ENCODE measurements around the gene PLA2G2D.

PLA2G2D gene

GRCh38 chr1:20086800-20087199 lies 32.5 kb downstream of the PLA2G2D start:
- DNase-seq (ENCODE audit: low read depth), result no peak

DNA sequence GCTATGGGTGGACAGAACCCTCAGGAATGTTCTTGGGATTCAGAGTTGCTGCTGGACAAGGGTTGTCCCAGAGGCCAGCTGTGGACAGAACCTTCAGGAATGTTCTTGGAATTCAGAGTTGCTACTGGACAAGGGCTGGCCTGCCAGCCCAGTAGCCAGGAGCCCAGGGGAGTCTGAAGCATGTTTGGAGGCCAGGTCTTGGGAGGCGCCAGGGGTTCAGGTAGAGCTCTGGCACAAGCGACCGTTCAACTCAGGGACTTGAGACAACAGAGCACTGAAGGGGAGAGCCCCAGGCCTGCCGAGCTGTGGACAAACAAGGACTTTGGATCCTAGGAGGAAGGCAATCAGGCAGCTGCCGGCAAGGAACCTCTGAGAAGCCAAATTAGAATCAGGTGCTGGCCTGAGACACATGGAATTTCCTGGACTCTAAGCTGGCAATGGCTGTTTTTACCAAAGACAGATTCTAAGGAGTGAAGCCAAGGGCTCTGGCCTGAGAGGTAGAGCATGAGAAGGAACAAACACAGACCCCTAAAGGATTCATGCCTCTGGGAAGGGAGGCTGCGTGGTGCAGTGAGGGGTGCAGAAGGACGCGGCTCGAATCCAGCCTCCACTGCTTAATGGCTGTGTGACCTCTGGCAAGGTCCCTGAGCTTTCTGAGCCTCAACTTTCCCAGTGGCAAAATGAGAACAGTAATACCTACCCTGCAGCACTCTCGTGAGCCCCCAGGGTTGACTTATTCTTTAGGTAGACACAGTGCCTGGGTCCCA lies 36.0 kb downstream of the PLA2G2D start:
- no peak for DNase-seq (ENCODE audit: low read depth)

DNA sequence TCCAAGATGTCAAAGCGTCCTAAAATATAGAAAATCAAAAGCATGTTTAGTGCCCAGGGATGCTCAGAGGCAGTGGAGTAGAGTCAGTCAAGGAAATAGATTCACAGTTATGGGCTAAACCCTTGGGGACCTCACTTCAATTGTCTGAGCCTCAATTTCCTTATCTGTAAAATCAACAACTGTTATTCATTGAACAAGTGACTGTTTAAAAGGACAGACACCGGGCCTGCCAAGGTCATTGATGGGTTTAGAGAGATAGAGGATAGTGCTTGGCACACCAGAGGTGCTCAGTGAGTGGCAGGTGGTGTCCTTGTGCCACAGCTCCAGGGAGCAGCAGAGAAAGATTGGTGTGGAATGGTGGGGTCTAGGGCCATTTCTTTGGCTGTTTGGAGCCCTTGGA lies 36.6 kb downstream of the PLA2G2D start:
- DNase-seq (ENCODE audit: low read depth), result no peak

DNA sequence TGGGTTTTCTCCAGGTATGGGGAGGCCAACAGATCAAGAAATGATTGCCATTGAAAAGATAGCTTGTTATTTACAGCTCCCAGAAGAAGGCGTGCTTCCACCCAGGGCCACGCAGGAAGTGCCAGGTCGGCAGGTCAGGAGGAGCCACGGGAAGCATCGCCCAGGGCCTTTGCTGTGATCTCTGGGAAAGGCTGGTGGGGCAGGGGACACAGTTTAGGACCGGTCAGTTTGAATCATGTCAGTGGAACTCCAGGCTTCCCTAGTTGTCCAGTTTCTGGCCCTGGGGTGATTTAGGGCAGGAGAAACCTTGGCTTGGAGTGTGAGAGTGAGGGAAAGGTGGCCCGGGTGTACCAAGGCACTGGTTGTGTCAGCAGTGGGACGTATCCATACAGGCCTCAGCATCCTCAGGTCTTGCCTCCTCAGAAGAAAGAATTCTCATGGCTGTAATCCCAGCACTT lies 38.0 kb downstream of the PLA2G2D start:
- DNase-seq (ENCODE audit: low read depth), result no peak

DNA sequence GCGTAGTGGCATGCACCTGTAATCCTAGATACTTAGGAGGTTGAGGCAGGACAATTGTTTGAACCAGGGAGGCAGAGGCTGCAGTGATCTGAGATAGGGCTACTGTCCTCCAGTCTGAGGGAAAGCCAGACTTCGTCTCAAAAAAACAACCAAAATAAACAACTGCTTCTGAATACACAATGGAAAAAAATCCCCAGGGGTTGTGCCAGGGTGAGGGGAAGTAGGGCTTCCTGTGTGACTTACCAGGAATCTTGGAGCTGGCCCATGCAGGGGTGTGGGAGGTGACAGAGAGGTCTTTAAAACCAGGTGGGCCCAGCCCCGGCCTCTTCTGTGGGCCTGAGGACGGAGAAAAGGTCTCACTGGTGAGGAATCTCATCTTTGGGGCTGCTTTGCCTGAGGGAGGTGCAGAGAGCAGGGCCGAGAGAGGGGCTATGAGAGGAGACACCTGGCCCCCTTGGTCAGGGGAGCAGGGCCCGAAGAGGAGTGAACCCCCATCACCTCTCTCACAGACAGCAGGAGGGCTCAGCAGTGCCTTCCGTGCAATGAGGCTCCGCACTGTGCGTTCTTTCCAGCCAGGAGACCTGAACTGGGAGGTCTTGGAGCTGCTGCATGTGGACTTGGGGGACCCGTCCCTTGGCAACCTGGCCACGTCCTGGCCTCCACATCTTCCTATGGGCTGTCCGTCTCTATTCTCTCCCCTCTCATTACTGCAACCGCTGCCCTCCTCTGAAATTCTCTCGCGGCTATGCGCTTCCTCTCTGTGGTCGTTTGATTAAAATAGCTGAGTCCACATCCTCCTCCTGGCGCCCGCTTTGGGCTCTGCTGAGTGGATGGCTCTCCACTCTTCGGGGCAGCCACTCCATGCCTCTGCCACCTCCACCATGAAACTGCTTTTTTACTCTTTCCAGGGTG lies 38.6 kb downstream of the PLA2G2D start:
- DNase-seq (ENCODE audit: low read depth), result no peak

GRCh38 chr1:20079661-20080305 lies 39.6 kb downstream of the PLA2G2D start:
- DNase-seq (ENCODE audit: low read depth), result no peak

DNA sequence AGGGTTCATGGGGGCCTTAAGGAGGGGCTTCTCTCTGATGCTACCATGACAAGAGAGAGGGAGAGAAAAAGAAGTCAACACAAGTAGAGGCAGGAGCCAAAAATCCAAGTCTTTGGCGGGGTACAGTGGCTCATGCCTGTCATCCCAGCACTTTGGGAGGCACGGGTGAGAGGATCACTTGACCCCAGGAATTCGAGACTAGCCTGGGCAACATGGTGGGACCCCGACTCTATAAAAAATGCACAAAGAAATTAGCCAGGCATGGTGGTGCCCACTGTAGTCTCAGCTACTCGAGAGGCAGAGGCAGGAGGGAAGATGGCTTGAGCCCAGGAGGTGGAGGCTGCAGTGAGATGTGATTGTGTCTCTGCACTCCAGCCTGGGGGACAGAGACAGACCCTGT lies 40.6 kb downstream of the PLA2G2D start:
- no peak for DNase-seq (ENCODE audit: low read depth)

GRCh38 chr1:20078171-20078651 lies 41.1 kb downstream of the PLA2G2D start:
- DNase-seq (ENCODE audit: low read depth), result no peak

- DNase-seq (ENCODE audit: low read depth), result no peak
These were observed 42.5 kb downstream of the PLA2G2D start for GRCh38 chr1:20076710-20077461.

- DNase-seq (ENCODE audit: low read depth), result no peak
These were observed 43.1 kb downstream of the PLA2G2D start for GRCh38 chr1:20076223-20076622.

DNA sequence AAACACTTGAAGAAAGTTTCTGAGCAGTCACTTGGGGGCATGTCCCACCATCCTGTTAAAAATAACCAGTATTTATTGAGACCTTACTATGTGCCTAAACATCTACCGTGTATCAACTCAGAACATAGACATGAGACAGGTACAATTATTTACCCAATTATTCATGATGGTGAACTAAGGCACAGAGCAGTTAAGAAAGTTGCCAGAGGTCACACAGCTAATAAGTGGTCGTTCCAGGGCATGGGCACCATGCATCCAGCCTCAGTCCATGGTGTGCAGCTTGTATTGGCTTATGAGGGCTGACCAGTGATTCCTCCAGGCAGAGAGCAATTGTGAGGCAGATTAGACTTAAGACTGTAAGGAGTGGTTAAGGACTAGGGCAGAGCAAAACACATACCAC lies 44.0 kb downstream of the PLA2G2D start:
- no peak for DNase-seq (ENCODE audit: low read depth)

DNA sequence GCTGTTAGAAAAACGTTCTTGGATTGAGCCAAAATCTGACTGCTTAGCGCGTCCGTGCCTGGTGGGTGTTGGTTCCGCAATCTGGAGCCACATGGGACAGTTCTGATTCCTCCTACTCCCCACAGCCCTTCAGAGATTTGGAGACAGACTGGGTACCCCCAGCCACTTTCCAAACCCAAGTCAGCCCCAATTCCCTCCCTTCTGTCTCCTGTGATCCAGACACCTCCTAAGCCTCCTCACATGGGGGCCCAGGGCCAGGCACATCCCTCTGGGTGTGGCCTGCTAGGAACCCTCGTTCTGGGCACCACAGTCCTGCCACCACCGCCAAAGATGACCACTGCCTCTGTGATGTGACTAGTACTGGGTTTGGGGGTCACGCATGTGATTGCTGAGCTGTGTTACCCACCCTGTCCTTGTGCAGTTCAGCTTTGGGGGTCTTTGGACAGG lies 44.6 kb downstream of the PLA2G2D start:
- no peak for DNase-seq (ENCODE audit: low read depth)

DNA sequence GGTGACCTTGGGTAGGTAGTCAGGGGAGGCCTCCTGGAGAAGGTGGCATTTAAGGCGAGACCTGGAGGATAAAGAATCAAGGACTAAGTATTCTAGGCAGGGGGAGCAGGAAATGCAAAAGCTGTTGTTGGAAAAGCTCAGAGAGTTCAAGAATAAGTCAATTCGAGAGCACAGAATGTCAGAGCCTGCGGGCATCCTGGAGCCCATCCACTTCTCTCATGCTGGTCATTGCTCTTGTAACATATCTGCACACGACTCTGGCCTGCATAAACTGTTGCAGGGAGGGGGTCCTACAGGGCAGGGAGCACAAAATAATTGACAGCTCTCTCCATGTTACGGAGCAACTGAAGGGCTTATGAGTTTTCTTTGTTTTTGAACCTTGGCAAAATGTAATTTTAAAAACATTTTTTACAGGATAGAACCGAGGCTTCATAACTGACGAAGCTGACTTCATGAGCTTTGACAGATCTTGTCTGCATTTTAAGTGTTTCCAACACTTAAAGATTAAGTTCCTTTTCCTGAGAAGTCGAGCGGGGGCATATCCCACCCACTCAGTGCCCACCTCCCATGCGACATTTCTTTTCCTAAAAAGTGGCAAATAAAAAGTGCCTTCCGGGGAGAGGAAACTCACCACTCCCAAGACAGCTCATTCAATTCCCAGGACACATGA lies 45.1 kb downstream of the PLA2G2D start:
- no peak for DNase-seq (ENCODE audit: low read depth)

- DNase-seq (ENCODE audit: low read depth), result no peak
These were observed 46.1 kb downstream of the PLA2G2D start for GRCh38 chr1:20073256-20073655.

DNA sequence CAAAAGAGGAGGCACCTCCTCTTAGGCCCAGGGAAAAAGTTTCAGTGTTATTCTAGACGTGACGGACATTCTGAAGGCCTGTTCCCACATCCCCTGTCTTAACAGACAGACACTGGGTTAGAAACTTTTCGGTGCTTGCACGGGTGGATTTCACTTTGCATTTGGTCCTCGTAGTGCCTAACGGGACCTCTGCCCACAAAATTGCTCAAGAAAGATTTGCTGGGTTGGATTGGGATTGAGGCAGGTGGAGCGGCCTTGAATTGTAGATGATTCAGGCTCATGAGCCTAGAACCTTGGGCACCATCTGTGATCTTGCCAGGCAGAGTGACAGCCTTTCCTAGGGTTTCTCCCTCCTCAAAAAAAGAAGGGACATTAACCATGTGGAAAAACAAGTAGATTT lies 46.6 kb downstream of the PLA2G2D start:
- DNase-seq (ENCODE audit: low read depth), result no peak

DNA sequence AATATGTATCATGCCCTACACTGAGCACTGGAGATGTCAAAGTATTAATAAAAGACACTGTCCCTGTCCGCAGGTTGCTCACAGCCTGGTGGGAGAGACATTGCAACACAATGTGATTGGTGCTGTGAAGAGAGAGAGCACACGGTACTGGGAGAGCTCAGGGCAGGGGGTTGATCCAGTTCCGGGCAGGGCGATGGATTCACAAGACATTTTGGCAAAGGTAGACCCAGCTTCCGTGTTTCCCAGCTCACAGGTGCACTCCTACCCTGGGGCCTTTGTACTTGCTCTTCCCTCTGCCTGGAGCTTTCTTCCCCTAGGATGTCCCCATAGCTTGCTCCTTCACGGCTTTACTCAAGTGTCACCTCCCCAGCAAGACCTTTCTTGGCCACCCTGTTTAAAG lies 47.9 kb downstream of the PLA2G2D start:
- DNase-seq (ENCODE audit: low read depth), result no peak

DNA sequence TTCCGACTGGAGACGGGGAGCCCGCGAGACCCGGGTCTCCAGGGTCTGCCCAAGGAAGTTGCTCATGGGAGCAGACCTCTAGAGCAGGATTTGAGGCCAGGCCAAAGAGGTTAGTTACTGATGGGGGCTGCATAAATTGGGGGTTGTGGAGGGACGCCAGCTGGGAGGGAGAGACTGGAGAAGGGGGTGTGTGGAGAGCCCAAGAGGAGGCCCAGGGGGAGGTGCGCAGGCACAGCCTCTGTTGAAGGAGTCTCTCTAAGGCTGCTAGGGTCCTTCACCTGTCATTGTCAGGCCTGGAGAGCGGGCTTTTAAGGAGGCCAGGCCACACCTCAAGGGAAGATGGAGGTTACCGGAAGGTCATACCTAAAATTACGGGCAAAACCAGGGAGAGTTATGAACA lies 49.0 kb downstream of the PLA2G2D start:
- no peak for DNase-seq (ENCODE audit: low read depth)

DNA sequence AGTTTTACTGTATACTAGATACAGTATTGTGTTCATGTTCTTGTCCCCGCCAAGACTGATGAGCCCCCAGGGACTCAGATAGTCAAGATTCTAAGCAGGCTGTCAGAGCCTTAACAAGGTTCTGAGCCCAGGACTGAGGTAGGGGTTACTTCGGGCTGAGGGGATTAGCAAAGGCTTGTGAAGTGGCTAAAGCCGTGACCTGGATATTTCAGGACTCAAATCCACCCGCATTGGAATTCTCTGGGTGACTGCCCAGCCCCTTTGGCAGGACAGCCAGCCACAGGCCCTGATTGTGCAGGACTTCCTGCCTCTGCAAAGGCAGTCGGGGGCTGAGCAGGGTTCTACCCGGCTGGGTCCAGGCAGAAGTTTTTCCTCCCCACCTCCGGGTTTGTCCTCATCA lies 49.5 kb downstream of the PLA2G2D start, which contains the start of gene PLA2G5:
Gene PLA2G5, plus strand, starts transcription at position 321 of the 400 bp plus-strand sequence. CDS start 14,637 bp downstream, outside the sequence.
- peak; percentile 18 for DNase-seq (ENCODE audit: low read depth)

DNA sequence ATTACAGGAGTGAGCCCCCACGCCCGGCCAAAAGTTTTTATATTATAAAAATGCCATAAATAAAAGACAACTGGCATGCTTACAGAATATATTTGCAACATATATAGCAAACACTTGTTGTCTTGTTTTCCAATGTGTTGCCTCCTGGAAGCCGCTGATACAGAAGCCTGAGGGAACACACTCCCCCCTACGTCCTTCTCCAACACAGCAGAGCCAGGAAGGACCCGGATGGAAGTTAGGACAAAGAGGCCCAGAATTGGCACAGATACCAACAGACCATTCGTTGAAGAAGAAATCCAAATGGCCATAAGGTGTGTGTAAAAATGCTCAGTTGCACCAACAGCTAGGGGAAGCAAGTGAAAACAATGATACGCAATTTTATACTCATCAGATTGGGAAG lies 50.6 kb downstream of the PLA2G2D start:
- no peak for DNase-seq (ENCODE audit: low read depth)

DNA sequence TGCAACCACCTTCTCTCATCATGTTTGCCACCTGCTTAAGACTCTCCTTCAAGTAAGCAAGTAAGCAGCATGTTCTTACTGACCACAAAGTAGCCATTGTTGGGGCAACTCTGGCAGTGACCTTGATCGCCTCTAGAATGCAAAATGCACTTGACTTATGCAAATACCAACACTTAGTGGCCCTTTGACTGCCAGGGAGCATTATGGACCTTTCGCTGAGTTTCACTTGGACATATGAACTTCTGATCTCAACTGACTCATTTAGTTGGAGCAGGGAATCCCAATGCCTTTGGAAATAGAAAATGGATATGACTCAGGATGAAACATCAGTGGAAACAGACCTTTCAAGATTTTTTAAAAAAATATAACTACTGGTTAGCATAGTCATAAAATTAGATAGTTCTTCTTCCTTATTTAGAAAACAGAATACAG lies 55.5 kb downstream of the PLA2G2D start:
- peak; percentile 76 for DNase-seq (ENCODE audit: low read depth)

All from GM04504 (cell line).